Calu3 (cell line): ENCODE results near the gene SRL. TPM values are rescaled to one million over a fixed set of nuclear protein-coding genes. Genes with fewer than 3 reads are reported as not detected.
A peak's percentile ranks its signal among the peaks of the same experiment; 100 is the strongest.

Experiments used
- BruUV-seq: library from RNA; stranded (reverse); fragments of 400-500 nt; replicated peaks from 2 replicates; lab custom pipeline; 2021; lab: Mats Ljungman, UMichigan
- CTCF ChIA-PET: fragments of 300-600 bp; sonication (Branson Sonifier 250); formaldehyde crosslinking; loops from one replicate; lab custom pipeline; 2022; ENCODE audit warnings: antibody characterized with exemption; lab: Charles Lee
- DNase-seq: peaks from one replicate; pipeline ENCODE4 v3.0.0; 2022
- H3K27ac Mint-ChIP-seq: one replicate; pipeline ENCODE4 v1.8.0; 2022; ENCODE audit warnings: mixed read lengths; ENCODE audit not compliant: unreplicated experiment
- H3K27me3 Mint-ChIP-seq: one replicate; pipeline ENCODE4 v1.8.0; 2022; ENCODE audit warnings: mixed read lengths; ENCODE audit not compliant: unreplicated experiment
- H3K36me3 Mint-ChIP-seq: one replicate; pipeline ENCODE4 v1.8.0; 2022; ENCODE audit warnings: mild to moderate bottlenecking, moderate library complexity, mixed read lengths; ENCODE audit not compliant: insufficient read depth, unreplicated experiment
- H3K4me1 Mint-ChIP-seq: one replicate; pipeline ENCODE4 v1.8.0; 2022; ENCODE audit warnings: mild to moderate bottlenecking, low read depth, mixed read lengths; ENCODE audit not compliant: unreplicated experiment
- H3K4me3 Mint-ChIP-seq: one replicate; pipeline ENCODE4 v1.8.0; 2022; ENCODE audit warnings: mild to moderate bottlenecking, low read depth, moderate library complexity, mixed read lengths; ENCODE audit not compliant: unreplicated experiment
- H3K9me3 Mint-ChIP-seq: one replicate; pipeline ENCODE4 v1.8.0; 2022; ENCODE audit warnings: low read depth, mixed read lengths; ENCODE audit not compliant: unreplicated experiment
- CTCF ChIP-seq: fragments of 200-600 bp; IDR thresholded peaks from one replicate; pipeline ENCODE4 v1.8.0; 2022; ENCODE audit warnings: antibody characterized with exemption; ENCODE audit not compliant: unreplicated experiment
- intact Hi-C: fragments of 100-400 bp; cut with micrococcal nuclease; formaldehyde crosslinking; loops from one replicate; pipeline ENCODE4 v1.10.0; 2022; ENCODE audit not compliant: unreplicated experiment
- total RNA-seq: library from RNA; stranded (reverse); gene quantifications from 2 replicates; pipeline ENCODE4 v1.2.3, GENCODE V29; 2022

SRL gene
- total RNA-seq, 1 experiment from 2014 or later: not detected

- Mint-ChIP-seq H3K9me3 (no peaks in the 10 kb centered on the region), H3K27me3 (no peaks in the 10 kb centered on the region), H3K4me3 (no peak overlapping the region), H3K4me1 (peaks cover 18% of the 10 kb centered on the region), H3K27ac (no peak overlapping the region), H3K36me3 (no peaks in the 10 kb centered on the region)
- no peak for TF ChIP-seq CTCF
- BruUV-seq: no TSS peak
- DNase-seq: peak; percentile 38
- CTCF ChIA-PET: interaction anchor here (0.5 to 1.6 kb wide), 5 partner anchors 10 to 243 kb away, joined by 3 to 22 read pairs (median 4); partner anchors contain the start of gene GLIS2
- intact Hi-C loops: no loop called here
These were observed 42.1 kb upstream of the SRL start for GRCh38 chr16:4283939-4284338.

- intact Hi-C loops: no loop called here
- H3K9me3 Mint-ChIP-seq: no peaks in the 10 kb centered on the region
- H3K4me1 Mint-ChIP-seq: peaks cover 18% of the 10 kb centered on the region
- no peak overlapping the region for H3K27ac Mint-ChIP-seq
- H3K4me3 Mint-ChIP-seq: no peak overlapping the region
- no TSS peak for BruUV-seq
- no peak for TF ChIP-seq CTCF
- no peaks in the 10 kb centered on the region for H3K27me3 Mint-ChIP-seq
- H3K36me3 Mint-ChIP-seq: no peaks in the 10 kb centered on the region
- no peak for DNase-seq
- CTCF ChIA-PET: interaction anchor here (0.5 to 1.6 kb wide), 5 partner anchors 10 to 607 kb away, joined by 4 to 22 read pairs (median 4); partner anchors contain the start of gene GLIS2
These were observed 41.6 kb upstream of the SRL start for GRCh38 chr16:4283441-4283840.

DNA sequence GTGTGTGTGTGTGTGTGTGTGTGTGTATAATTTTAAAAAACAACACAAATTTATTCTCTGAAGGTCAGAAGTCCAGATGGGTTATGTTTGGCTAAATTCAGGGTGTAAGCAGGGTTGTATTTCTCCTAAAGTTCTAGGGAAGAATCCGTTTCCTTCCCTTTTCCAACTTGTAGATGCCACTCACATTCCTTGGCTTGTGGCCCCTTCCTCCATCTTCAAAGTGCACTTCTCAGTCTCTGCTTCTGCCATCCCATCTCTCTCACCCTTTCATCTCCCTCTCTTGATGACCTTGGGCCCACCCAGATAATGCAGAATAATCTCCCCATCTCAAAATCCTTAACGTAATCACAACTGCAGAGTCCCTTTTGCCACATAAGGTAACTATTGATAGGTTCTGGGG is 38.7 kb upstream of the SRL start:
- no peak for DNase-seq
- H3K36me3 Mint-ChIP-seq: no peaks in the 10 kb centered on the region
- intact Hi-C loops: no loop called here
- TF ChIP-seq CTCF: no peak
- no peak overlapping the region for H3K4me3 Mint-ChIP-seq
- no peaks in the 10 kb centered on the region for H3K9me3 Mint-ChIP-seq
- no peak overlapping the region for H3K27ac Mint-ChIP-seq
- CTCF ChIA-PET: no interaction called here
- no peaks in the 10 kb centered on the region for H3K27me3 Mint-ChIP-seq
- BruUV-seq: no TSS peak
- peaks cover 18% of the 10 kb centered on the region for H3K4me1 Mint-ChIP-seq

DNA sequence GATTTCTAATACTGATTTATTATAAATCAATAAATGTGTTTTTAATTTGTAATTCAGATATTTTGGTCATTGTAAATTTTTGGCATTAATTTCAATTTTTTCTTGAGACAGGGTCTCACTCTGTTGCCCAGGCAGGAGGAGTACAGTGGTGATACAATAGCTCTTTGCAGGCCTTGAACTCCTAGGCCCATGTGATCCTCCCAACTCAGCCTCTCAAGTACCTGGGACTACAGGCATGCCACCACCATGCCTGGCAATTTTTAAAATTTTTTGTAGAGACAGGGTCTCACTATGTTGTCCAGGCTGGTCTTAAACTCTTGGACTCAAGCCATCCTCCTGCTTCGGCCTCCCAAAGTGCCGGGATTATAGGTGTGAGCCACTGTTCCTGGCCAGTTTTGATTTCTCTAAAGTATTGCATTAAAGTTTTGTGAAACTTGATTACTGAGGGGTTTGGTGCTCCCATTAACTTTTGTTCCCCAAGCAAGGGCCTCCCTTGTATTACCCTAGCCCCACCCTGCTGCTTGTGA is 36.2 kb upstream of the SRL start:
- H3K4me3 Mint-ChIP-seq: no peak overlapping the region
- H3K4me1 Mint-ChIP-seq: no peaks in the 10 kb centered on the region
- DNase-seq: no peak
- peaks cover 13% of the 10 kb centered on the region for H3K36me3 Mint-ChIP-seq
- no peak overlapping the region for H3K27ac Mint-ChIP-seq
- intact Hi-C loops: no loop called here
- no peaks in the 10 kb centered on the region for H3K27me3 Mint-ChIP-seq
- H3K9me3 Mint-ChIP-seq: no peaks in the 10 kb centered on the region
- BruUV-seq: no TSS peak
- no peak for TF ChIP-seq CTCF
- CTCF ChIA-PET: interaction anchor here (0.9 to 1.3 kb wide), 2 partner anchors 11 to 50 kb away, joined by 3 read pairs; no protein-coding TSS in a partner anchor
